ENCODE measurements around the gene RARG.
"Not testable (repeated sequence)": the region's sequence is repeated elsewhere in the genome, so short reads cannot be mapped to it uniquely, and the experiment has no call there.

DNA sequence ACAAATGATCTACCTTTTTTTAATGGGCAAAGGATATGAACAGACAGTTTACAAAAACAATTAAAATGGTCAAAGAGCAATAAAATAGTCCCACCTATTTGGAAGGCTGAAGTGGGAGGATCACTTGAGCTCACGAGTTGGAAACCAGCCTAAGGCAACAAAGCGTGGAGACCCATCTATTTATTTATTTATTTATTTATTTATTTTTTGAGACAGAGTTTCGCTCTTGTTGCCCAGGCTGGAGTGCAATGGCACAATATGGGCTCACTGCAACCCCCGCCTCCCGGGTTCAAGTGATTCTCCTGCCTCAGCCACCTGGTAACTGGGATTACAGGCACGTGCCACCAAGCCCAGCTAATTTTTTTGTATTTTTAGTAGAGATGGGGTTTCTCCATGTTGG is 54.6 kb downstream of the RARG start:
- TF ChIP-seq, protein P1, sequence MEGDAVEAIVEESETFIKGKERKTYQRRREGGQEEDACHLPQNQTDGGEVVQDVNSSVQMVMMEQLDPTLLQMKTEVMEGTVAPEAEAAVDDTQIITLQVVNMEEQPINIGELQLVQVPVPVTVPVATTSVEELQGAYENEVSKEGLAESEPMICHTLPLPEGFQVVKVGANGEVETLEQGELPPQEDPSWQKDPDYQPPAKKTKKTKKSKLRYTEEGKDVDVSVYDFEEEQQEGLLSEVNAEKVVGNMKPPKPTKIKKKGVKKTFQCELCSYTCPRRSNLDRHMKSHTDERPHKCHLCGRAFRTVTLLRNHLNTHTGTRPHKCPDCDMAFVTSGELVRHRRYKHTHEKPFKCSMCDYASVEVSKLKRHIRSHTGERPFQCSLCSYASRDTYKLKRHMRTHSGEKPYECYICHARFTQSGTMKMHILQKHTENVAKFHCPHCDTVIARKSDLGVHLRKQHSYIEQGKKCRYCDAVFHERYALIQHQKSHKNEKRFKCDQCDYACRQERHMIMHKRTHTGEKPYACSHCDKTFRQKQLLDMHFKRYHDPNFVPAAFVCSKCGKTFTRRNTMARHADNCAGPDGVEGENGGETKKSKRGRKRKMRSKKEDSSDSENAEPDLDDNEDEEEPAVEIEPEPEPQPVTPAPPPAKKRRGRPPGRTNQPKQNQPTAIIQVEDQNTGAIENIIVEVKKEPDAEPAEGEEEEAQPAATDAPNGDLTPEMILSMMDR (IDR thresholded peaks at IDR 0.05; ENCODE audit: extremely low read depth in 1 of 2, insufficient read depth in 1 of 2, low read depth in 1 of 2, low read length in 2 of 2): not testable (repeated sequence)
- not testable (repeated sequence) for TF ChIP-seq POLR2AphosphoS5 (IDR thresholded peaks at IDR 0.05; ENCODE audit: insufficient read depth, low read depth, low read length); POLR2A (IDR thresholded peaks at IDR 0.05; ENCODE audit: low read depth, low read length); EZH2 (IDR thresholded peaks at IDR 0.05; ENCODE audit: borderline replicate concordance, low read depth, low read length, severe bottlenecking); GATA2 (IDR thresholded peaks at IDR 0.05; ENCODE audit: insufficient read depth, insufficient read length, low read depth, low read length); JUN (IDR thresholded peaks at IDR 0.05; ENCODE audit: borderline replicate concordance, insufficient read depth, insufficient read length, low read depth); MYC (IDR thresholded peaks at IDR 0.05; ENCODE audit: low read depth, low read length); FOS (IDR thresholded peaks at IDR 0.05; ENCODE audit: borderline replicate concordance, insufficient read depth, low read length)
- TF ChIP-seq, protein P2, sequence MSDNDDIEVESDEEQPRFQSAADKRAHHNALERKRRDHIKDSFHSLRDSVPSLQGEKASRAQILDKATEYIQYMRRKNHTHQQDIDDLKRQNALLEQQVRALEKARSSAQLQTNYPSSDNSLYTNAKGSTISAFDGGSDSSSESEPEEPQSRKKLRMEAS (IDR thresholded peaks at IDR 0.05; ENCODE audit: insufficient read depth, insufficient read length): not testable (repeated sequence)
